ENCODE measurements around the gene NBEAL2. TPM values are rescaled to one million over a fixed set of nuclear protein-coding genes. Genes with fewer than 3 reads are reported as not detected.

The NBEAL2 gene
- total and polyA plus RNA-seq, 10 donors, result 44.0 to 271 (median 129) TPM

DNA sequence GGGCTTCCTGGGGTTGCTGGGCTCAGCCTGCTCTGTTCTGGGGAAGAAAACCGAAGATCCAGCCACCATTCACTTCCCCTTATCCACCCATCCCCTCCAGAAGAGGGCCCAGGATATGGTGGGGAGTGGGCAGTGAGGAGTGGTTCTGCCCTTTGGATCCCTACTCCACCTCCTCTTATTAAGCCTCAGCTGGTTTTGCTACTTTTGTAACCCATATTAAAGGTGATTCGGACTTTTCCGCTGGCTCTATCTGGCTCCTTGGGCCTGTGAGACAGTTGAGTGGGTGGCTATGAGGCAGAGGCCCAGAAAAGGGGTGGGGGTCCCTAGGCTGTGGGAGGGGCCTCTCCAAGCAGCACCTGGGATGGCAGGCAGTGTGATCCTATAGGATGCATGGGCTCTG lies 33.8 kb downstream of the NBEAL2 start:
- DNase-seq, result peak; percentile 36
- WGBS, 5 donors, result 77 to 89% (median 82%) methylated on average over 3 of the region's 3 CpGs
- H3K4me1 ChIP-seq, result peaks cover 11 to 45% (median 36%) of the 10 kb centered on the region in 6 donors
- no peak overlapping the region for H3K4me3 ChIP-seq
- H3K36me3 ChIP-seq, result peaks cover 0 to 89% (median 20%) of the 10 kb centered on the region in 6 donors
- H3K9me3 ChIP-seq, result no peaks in the 10 kb centered on the region
- intact Hi-C loops (cut with DNase I; ENCODE audit: low total_unique reads), result no loop called here
- TF ChIP-seq POLR2A (IDR thresholded peaks at IDR 0.05) (no peak), POLR2AphosphoS5 (IDR thresholded peaks at IDR 0.05) (no peak)
- TF ChIP-seq, protein P1, sequence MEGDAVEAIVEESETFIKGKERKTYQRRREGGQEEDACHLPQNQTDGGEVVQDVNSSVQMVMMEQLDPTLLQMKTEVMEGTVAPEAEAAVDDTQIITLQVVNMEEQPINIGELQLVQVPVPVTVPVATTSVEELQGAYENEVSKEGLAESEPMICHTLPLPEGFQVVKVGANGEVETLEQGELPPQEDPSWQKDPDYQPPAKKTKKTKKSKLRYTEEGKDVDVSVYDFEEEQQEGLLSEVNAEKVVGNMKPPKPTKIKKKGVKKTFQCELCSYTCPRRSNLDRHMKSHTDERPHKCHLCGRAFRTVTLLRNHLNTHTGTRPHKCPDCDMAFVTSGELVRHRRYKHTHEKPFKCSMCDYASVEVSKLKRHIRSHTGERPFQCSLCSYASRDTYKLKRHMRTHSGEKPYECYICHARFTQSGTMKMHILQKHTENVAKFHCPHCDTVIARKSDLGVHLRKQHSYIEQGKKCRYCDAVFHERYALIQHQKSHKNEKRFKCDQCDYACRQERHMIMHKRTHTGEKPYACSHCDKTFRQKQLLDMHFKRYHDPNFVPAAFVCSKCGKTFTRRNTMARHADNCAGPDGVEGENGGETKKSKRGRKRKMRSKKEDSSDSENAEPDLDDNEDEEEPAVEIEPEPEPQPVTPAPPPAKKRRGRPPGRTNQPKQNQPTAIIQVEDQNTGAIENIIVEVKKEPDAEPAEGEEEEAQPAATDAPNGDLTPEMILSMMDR (IDR thresholded peaks at IDR 0.05 in 8 of 11, conservative IDR thresholded peaks at IDR 0.05 in 3 of 11), result no peak
- no peaks in the 10 kb centered on the region for H3K27me3 ChIP-seq (replicated peaks in 1 of 7)
- H3K27ac ChIP-seq, result peak overlapping the region in 1 of 8 donors; percentile 9

DNA sequence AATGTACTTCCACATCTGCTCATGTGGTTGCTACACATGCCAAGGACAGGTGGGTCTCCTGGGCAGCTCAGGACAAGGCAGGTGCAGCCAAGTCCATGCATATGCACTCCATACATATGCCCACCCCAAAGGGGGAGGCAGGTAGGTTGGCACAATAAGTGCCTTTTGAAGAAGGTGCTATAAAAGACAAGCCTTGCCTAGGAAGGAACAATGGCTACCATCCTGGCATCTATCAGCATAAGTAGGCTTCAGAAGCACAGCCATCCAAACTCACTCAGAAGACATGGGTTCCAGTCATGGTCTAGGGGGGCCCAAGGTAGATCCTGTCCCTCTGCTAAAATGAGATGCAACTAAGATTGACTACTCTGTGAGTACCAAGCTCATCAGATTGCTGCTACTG lies 34.6 kb downstream of the NBEAL2 start:
- peaks cover 0 to 89% (median 26%) of the 10 kb centered on the region in 6 donors for H3K36me3 ChIP-seq
- TF ChIP-seq POLR2AphosphoS5 (IDR thresholded peaks at IDR 0.05), result no peak
- TF ChIP-seq, protein P1 (IDR thresholded peaks at IDR 0.05 in 8 of 11, conservative IDR thresholded peaks at IDR 0.05 in 3 of 11), result no peak

DNA sequence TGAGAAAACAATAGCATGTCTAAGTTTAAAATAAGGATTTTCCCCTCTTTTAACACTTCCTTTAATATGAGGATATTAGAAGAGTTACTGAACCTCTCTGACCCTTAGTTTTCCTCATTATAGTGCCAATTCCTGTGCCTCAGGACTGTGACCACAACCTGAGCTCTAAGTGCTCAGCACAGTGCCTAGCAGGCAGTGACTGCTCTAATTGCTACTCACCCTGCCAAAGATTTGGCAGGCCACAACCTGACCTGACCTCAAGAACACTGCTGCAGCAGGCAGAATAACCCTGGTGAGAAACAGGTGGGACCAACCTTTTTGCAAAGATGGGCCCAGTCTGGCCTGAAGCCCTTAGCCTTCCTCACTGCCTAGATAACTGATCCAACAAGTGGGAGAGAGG lies 35.7 kb downstream of the NBEAL2 start:
- DNase-seq, result no peak
- peaks cover 0 to 89% (median 34%) of the 10 kb centered on the region in 6 donors for H3K36me3 ChIP-seq
- H3K27me3 ChIP-seq (replicated peaks in 1 of 7), result no peaks in the 10 kb centered on the region
- TF ChIP-seq POLR2AphosphoS5 (IDR thresholded peaks at IDR 0.05), result peak in 1 of 3 donors; percentile 28
- TF ChIP-seq, protein P1 (IDR thresholded peaks at IDR 0.05 in 8 of 11, conservative IDR thresholded peaks at IDR 0.05 in 3 of 11), result no peak
- H3K4me3 ChIP-seq, result no peak overlapping the region
- no peaks in the 10 kb centered on the region for H3K9me3 ChIP-seq
- peaks cover 6 to 46% (median 23%) of the 10 kb centered on the region in 6 donors for H3K4me1 ChIP-seq
- intact Hi-C loops (cut with DNase I; ENCODE audit: low total_unique reads), result no loop called here
- H3K27ac ChIP-seq, result peak overlapping the region in 2 of 8 donors; percentile 11 to 15

More for the DNA sequence above, 34.6 kb downstream of the NBEAL2 start:
- DNase-seq, result peak; percentile 20
- Histone ChIP-seq H3K27ac (no peak overlapping the region), H3K27me3 (replicated peaks in 1 of 7) (no peaks in the 10 kb centered on the region), H3K9me3 (no peaks in the 10 kb centered on the region), H3K4me1 (peaks cover 6 to 45% (median 32%) of the 10 kb centered on the region in 6 donors), H3K4me3 (no peak overlapping the region)
- intact Hi-C loops (cut with DNase I; ENCODE audit: low total_unique reads), result no loop called here

DNA sequence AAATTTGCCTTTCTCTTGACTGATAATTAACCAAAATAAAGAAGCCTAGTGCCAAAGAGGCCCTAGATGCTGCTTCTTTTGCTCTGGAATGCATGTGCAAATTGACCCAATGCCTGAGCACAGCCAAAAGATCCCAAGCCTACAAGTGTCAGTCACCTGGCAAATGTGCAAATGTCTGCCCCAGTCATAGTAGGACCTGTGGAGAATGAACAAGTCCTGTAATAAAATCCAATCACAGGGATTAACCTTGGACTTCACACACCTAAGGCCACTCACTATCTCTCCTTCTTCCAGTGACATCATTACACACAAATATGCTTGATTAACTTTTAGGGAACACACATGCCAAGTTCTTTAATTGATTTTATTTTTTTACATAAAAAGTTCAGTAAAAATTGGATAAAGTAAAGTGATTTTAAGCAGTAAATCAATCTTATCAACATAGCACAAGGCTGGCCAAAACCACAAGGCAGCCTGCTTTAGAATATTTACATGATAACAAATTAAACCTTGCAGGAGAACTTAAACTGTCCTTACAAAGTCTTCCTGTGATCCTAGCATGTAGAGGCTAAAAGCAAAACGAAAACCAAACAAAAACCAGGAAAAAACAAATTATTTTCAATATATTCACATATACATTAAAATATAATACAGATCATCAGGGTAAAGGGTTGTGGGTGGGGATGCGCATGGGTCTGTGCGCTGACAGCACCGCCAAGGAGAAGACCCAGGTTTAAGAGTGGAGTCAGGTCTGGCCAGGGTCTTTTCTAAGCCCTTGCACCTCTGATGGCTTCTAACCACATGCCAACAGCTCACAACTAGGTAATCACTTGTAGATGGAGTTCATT lies 36.8 kb downstream of the NBEAL2 start:
- Histone ChIP-seq H3K36me3 (peaks cover 0 to 91% (median 36%) of the 10 kb centered on the region in 6 donors), H3K4me1 (peaks cover 6 to 43% (median 22%) of the 10 kb centered on the region in 6 donors), H3K4me3 (no peak overlapping the region), H3K27ac (peak overlapping the region in 7 of 8 donors; percentile 11 to 81 (median 68)), H3K9me3 (no peaks in the 10 kb centered on the region), H3K27me3 (replicated peaks in 1 of 7) (no peaks in the 10 kb centered on the region)
- TF ChIP-seq POLR2AphosphoS5 (IDR thresholded peaks at IDR 0.05) (no peak), POLR2A (IDR thresholded peaks at IDR 0.05) (no peak)
- no peak for DNase-seq
- 74 to 81% (median 78%) methylated on average over 4 of the region's 4 CpGs for WGBS, 5 donors
- intact Hi-C loops (cut with DNase I; ENCODE audit: low total_unique reads), result no loop called here

All from spleen (tissue), 11 donors.